Measurements from ENCODE around the gene ZCCHC17. TPM values are rescaled to one million over a fixed set of nuclear protein-coding genes. Genes with fewer than 3 reads are reported as not detected.

The ZCCHC17 gene
- total RNA-seq, 5 donors from 2014 or later (not counting 1 experiment from before 2014, with no cell fraction given): 13.5 to 21.5 (median 19.8) TPM

GRCh38 chr1:31336687-31337467 is 40.0 kb downstream of the ZCCHC17 start:
- Mint-ChIP-seq H3K27me3 (no peaks in the 10 kb centered on the region), H3K36me3 (peaks cover 27% of the 10 kb centered on the region), H3K4me3 (no peak overlapping the region), H3K4me1 (peaks cover 0 to 5% (median 2%) of the 10 kb centered on the region in 3 donors), H3K9me3 (no peaks in the 10 kb centered on the region), H3K27ac (no peak overlapping the region)
- 90% methylated on average over 2 of the region's 10 CpGs for WGBS (ENCODE audit: insufficient coverage)
- ATAC-seq (replicated peaks in 1 of 4): no peak
- H3K9me3 ChIP-seq: no peaks in the 10 kb centered on the region
- CTCF ChIA-PET: no interaction called here
- DNase-seq: no peak
- peaks cover 0 to 11% of the 10 kb centered on the region in 2 donors for H3K36me3 ChIP-seq (ENCODE audit: control insufficient read depth in 2 of 2, extremely low read depth in 1 of 2, insufficient read depth in 1 of 2, low read length in 1 of 2)
- H3K27ac ChIP-seq (ENCODE audit: low read length): no peak overlapping the region
- no peaks in the 10 kb centered on the region for H3K4me1 ChIP-seq (ENCODE audit: control insufficient read depth in 1 of 2, extremely low read depth in 1 of 2, insufficient read depth in 2 of 2, low read length in 2 of 2)
- H3K27me3 ChIP-seq (replicated peaks in 1 of 2; ENCODE audit: control insufficient read depth in 2 of 2, extremely low read depth in 1 of 2, insufficient read depth in 2 of 2, low read length in 1 of 2): no peaks in the 10 kb centered on the region
- H3K4me3 ChIP-seq (ENCODE audit: control insufficient read depth in 1 of 2, extremely low read depth in 1 of 2, low read length in 1 of 2): no peak overlapping the region
- POLR2A ChIA-PET: no interaction called here

GRCh38 chr1:31344503-31344902 is 47.7 kb downstream of the ZCCHC17 start:
- H3K27me3 Mint-ChIP-seq: no peaks in the 10 kb centered on the region
- no peaks in the 10 kb centered on the region for H3K9me3 ChIP-seq
- peaks cover 47% of the 10 kb centered on the region for H3K36me3 Mint-ChIP-seq
- H3K4me1 ChIP-seq (ENCODE audit: control insufficient read depth in 1 of 2, extremely low read depth in 1 of 2, insufficient read depth in 2 of 2, low read length in 2 of 2): no peaks in the 10 kb centered on the region
- H3K27ac Mint-ChIP-seq: no peak overlapping the region
- ATAC-seq (replicated peaks in 1 of 4): no peak
- ChIA-PET CTCF (no interaction called here), POLR2A (no interaction called here)
- no peak overlapping the region for H3K4me3 Mint-ChIP-seq
- H3K27me3 ChIP-seq (replicated peaks in 1 of 2; ENCODE audit: control insufficient read depth in 2 of 2, extremely low read depth in 1 of 2, insufficient read depth in 2 of 2, low read length in 1 of 2): no peaks in the 10 kb centered on the region
- H3K4me1 Mint-ChIP-seq: no peaks in the 10 kb centered on the region
- DNase-seq: no peak
- H3K9me3 Mint-ChIP-seq: no peaks in the 10 kb centered on the region
- H3K4me3 ChIP-seq (ENCODE audit: control insufficient read depth in 1 of 2, extremely low read depth in 1 of 2, low read length in 1 of 2): no peak overlapping the region
- H3K36me3 ChIP-seq (ENCODE audit: control insufficient read depth in 2 of 2, extremely low read depth in 1 of 2, insufficient read depth in 1 of 2, low read length in 1 of 2): peaks cover 0 to 42% of the 10 kb centered on the region in 2 donors
- no peak overlapping the region for H3K27ac ChIP-seq (ENCODE audit: low read length)
- WGBS (ENCODE audit: insufficient coverage): 57% methylated on average over 1 of the region's 1 CpG

GRCh38 chr1:31345635-31346034 is 48.8 kb downstream of the ZCCHC17 start:
- Histone ChIP-seq H3K27me3 (replicated peaks in 1 of 2; ENCODE audit: control insufficient read depth in 2 of 2, extremely low read depth in 1 of 2, insufficient read depth in 2 of 2, low read length in 1 of 2) (no peaks in the 10 kb centered on the region), H3K9me3 (no peaks in the 10 kb centered on the region), H3K36me3 (ENCODE audit: control insufficient read depth in 2 of 2, extremely low read depth in 1 of 2, insufficient read depth in 1 of 2, low read length in 1 of 2) (peaks cover 0 to 47% of the 10 kb centered on the region in 2 donors), H3K4me1 (ENCODE audit: control insufficient read depth in 1 of 2, extremely low read depth in 1 of 2, insufficient read depth in 2 of 2, low read length in 2 of 2) (no peaks in the 10 kb centered on the region), H3K4me3 (ENCODE audit: control insufficient read depth in 1 of 2, extremely low read depth in 1 of 2, low read length in 1 of 2) (no peak overlapping the region), H3K27ac (ENCODE audit: low read length) (no peak overlapping the region)
- no peaks in the 10 kb centered on the region for H3K9me3 Mint-ChIP-seq
- ChIA-PET POLR2A (no interaction called here), CTCF (no interaction called here)
- ATAC-seq (replicated peaks in 1 of 4) (no peak), DNase-seq (no peak)
- H3K4me1 Mint-ChIP-seq: no peaks in the 10 kb centered on the region
- peaks cover 50% of the 10 kb centered on the region for H3K36me3 Mint-ChIP-seq
- no CpG with 5 or more reads among the region's 2 CpGs for WGBS (ENCODE audit: insufficient coverage)
- H3K27ac Mint-ChIP-seq: no peak overlapping the region
- H3K4me3 Mint-ChIP-seq: no peak overlapping the region
- no peaks in the 10 kb centered on the region for H3K27me3 Mint-ChIP-seq

DNA sequence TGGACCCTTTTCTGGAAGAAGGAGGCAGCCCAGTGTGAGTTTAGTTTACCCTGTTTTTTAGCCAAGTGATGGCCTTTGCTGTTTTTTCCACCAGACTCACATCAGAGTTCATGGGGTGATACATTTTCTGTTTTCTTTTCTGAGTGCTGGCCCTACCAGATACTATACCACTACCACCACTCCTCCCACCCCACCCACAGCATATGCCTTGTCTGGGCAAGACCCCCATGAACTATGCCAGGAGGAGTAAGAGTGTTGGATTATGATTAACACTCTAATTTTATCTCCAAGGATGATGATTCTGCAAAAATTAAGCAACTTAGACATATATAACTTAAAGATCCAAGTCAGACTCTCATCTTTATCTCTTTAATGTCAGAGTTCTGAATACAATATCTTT is 50.0 kb downstream of the ZCCHC17 start:
- CTCF ChIA-PET: no interaction called here
- H3K27ac Mint-ChIP-seq: no peak overlapping the region

GRCh38 chr1:31348449-31348848 is 51.6 kb downstream of the ZCCHC17 start:
- Mint-ChIP-seq H3K27ac (no peak overlapping the region), H3K36me3 (peaks cover 58% of the 10 kb centered on the region), H3K27me3 (no peaks in the 10 kb centered on the region), H3K4me3 (no peak overlapping the region), H3K9me3 (no peaks in the 10 kb centered on the region), H3K4me1 (no peaks in the 10 kb centered on the region)
- H3K36me3 ChIP-seq (ENCODE audit: control insufficient read depth in 2 of 2, extremely low read depth in 1 of 2, insufficient read depth in 1 of 2, low read length in 1 of 2): peaks cover 0 to 54% of the 10 kb centered on the region in 2 donors
- H3K4me3 ChIP-seq (ENCODE audit: control insufficient read depth in 1 of 2, extremely low read depth in 1 of 2, low read length in 1 of 2): no peak overlapping the region
- H3K27ac ChIP-seq (ENCODE audit: low read length): no peak overlapping the region
- ChIA-PET CTCF (no interaction called here), POLR2A (no interaction called here)
- H3K9me3 ChIP-seq: no peaks in the 10 kb centered on the region
- no peaks in the 10 kb centered on the region for H3K4me1 ChIP-seq (ENCODE audit: control insufficient read depth in 1 of 2, extremely low read depth in 1 of 2, insufficient read depth in 2 of 2, low read length in 2 of 2)
- ATAC-seq (replicated peaks in 1 of 4) (no peak), DNase-seq (no peak)
- WGBS (ENCODE audit: insufficient coverage): no CpG with 5 or more reads among the region's 1 CpG
- no peaks in the 10 kb centered on the region for H3K27me3 ChIP-seq (replicated peaks in 1 of 2; ENCODE audit: control insufficient read depth in 2 of 2, extremely low read depth in 1 of 2, insufficient read depth in 2 of 2, low read length in 1 of 2)

More for the DNA sequence above, 50.0 kb downstream of the ZCCHC17 start:
- Histone ChIP-seq H3K27me3 (replicated peaks in 1 of 2; ENCODE audit: control insufficient read depth in 2 of 2, extremely low read depth in 1 of 2, insufficient read depth in 2 of 2, low read length in 1 of 2) (no peaks in the 10 kb centered on the region), H3K36me3 (ENCODE audit: control insufficient read depth in 2 of 2, extremely low read depth in 1 of 2, insufficient read depth in 1 of 2, low read length in 1 of 2) (peaks cover 0 to 54% of the 10 kb centered on the region in 2 donors), H3K4me3 (ENCODE audit: control insufficient read depth in 1 of 2, extremely low read depth in 1 of 2, low read length in 1 of 2) (no peak overlapping the region), H3K27ac (ENCODE audit: low read length) (no peak overlapping the region), H3K9me3 (no peaks in the 10 kb centered on the region), H3K4me1 (ENCODE audit: control insufficient read depth in 1 of 2, extremely low read depth in 1 of 2, insufficient read depth in 2 of 2, low read length in 2 of 2) (no peaks in the 10 kb centered on the region)
- H3K4me1 Mint-ChIP-seq: no peaks in the 10 kb centered on the region
- ATAC-seq (replicated peaks in 1 of 4): no peak
- no peak for DNase-seq
- POLR2A ChIA-PET: no interaction called here
- no peaks in the 10 kb centered on the region for H3K9me3 Mint-ChIP-seq
- H3K27me3 Mint-ChIP-seq: no peaks in the 10 kb centered on the region
- H3K4me3 Mint-ChIP-seq: no peak overlapping the region
- H3K36me3 Mint-ChIP-seq: peaks cover 58% of the 10 kb centered on the region

DNA sequence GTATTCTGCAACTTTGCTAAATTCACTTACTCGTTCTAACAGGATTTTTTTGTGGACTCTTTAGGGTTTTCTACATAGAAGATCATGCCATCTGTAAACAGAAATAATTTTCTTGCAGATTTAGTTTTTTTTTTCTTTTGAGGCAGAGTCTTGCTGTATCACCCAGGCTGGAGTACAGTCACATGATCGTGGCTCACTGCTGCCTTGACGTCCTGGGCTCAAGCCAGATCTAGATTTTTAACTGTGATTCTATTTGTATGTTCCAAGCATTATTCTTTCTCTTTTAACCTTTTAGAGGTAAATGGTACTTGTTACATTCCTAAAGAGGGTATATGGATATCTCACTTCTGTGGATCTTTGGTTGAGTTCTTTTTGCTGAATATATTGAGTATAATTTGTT is 57.5 kb downstream of the ZCCHC17 start:
- Histone ChIP-seq H3K27ac (ENCODE audit: low read length) (no peak overlapping the region), H3K9me3 (no peaks in the 10 kb centered on the region), H3K4me1 (ENCODE audit: control insufficient read depth in 1 of 2, extremely low read depth in 1 of 2, insufficient read depth in 2 of 2, low read length in 2 of 2) (no peaks in the 10 kb centered on the region), H3K4me3 (ENCODE audit: control insufficient read depth in 1 of 2, extremely low read depth in 1 of 2, low read length in 1 of 2) (no peak overlapping the region), H3K36me3 (ENCODE audit: control insufficient read depth in 2 of 2, extremely low read depth in 1 of 2, insufficient read depth in 1 of 2, low read length in 1 of 2) (peaks cover 0 to 38% of the 10 kb centered on the region in 2 donors), H3K27me3 (replicated peaks in 1 of 2; ENCODE audit: control insufficient read depth in 2 of 2, extremely low read depth in 1 of 2, insufficient read depth in 2 of 2, low read length in 1 of 2) (no peaks in the 10 kb centered on the region)
- H3K4me3 Mint-ChIP-seq: no peak overlapping the region
- no peak overlapping the region for H3K27ac Mint-ChIP-seq
- ATAC-seq (replicated peaks in 1 of 4) (no peak), DNase-seq (no peak)
- WGBS (ENCODE audit: insufficient coverage): no CpG with 5 or more reads among the region's 3 CpGs
- no peaks in the 10 kb centered on the region for H3K27me3 Mint-ChIP-seq
- H3K9me3 Mint-ChIP-seq: no peaks in the 10 kb centered on the region
- POLR2A ChIA-PET: no interaction called here
- H3K4me1 Mint-ChIP-seq: no peaks in the 10 kb centered on the region
- CTCF ChIA-PET: no interaction called here
- peaks cover 65% of the 10 kb centered on the region for H3K36me3 Mint-ChIP-seq

DNA sequence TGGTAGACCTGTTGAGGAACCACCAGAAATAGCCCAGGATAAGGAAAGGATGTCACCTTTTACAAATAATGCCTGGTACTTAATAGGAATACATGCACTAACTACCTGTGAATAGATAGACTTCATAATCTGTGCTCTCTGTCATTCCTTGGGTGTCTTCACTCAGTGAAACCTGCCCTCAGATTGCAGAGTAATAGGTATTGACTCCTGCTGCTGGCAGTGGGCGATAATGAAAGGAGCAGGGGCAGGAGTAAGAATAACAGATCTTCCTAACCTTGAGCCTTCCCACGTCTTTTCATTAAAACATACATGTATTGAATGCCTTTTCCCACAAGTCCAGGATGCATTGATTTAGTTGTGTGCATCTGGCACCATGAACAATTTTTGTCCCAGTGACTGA is 59.6 kb downstream of the ZCCHC17 start:
- Histone ChIP-seq H3K4me1 (ENCODE audit: control insufficient read depth in 1 of 2, extremely low read depth in 1 of 2, insufficient read depth in 2 of 2, low read length in 2 of 2) (no peaks in the 10 kb centered on the region), H3K4me3 (ENCODE audit: control insufficient read depth in 1 of 2, extremely low read depth in 1 of 2, low read length in 1 of 2) (no peak overlapping the region), H3K27ac (ENCODE audit: low read length) (no peak overlapping the region), H3K27me3 (replicated peaks in 1 of 2; ENCODE audit: control insufficient read depth in 2 of 2, extremely low read depth in 1 of 2, insufficient read depth in 2 of 2, low read length in 1 of 2) (no peaks in the 10 kb centered on the region), H3K36me3 (ENCODE audit: control insufficient read depth in 2 of 2, extremely low read depth in 1 of 2, insufficient read depth in 1 of 2, low read length in 1 of 2) (peaks cover 0 to 43% of the 10 kb centered on the region in 2 donors), H3K9me3 (no peaks in the 10 kb centered on the region)
- peaks cover 64% of the 10 kb centered on the region for H3K36me3 Mint-ChIP-seq
- CTCF ChIA-PET: no interaction called here
- no peaks in the 10 kb centered on the region for H3K27me3 Mint-ChIP-seq
- H3K9me3 Mint-ChIP-seq: no peaks in the 10 kb centered on the region
- POLR2A ChIA-PET: no interaction called here
- WGBS (ENCODE audit: insufficient coverage): no CpG with 5 or more reads among the region's 2 CpGs
- ATAC-seq (replicated peaks in 1 of 4) (no peak), DNase-seq (no peak)
- H3K4me1 Mint-ChIP-seq: no peaks in the 10 kb centered on the region
- no peak overlapping the region for H3K4me3 Mint-ChIP-seq
- no peak overlapping the region for H3K27ac Mint-ChIP-seq

All from T-cell (primary cell).